ENCODE results near the gene UVSSA. TPM values are rescaled to one million over a fixed set of nuclear protein-coding genes. Genes with fewer than 3 reads are reported as not detected.
"Not testable (repeated sequence)": the region's sequence is repeated elsewhere in the genome, so short reads cannot be mapped to it uniquely, and the experiment has no call there.

The UVSSA gene
- total RNA-seq, 1 donor: 16.0 TPM

DNA sequence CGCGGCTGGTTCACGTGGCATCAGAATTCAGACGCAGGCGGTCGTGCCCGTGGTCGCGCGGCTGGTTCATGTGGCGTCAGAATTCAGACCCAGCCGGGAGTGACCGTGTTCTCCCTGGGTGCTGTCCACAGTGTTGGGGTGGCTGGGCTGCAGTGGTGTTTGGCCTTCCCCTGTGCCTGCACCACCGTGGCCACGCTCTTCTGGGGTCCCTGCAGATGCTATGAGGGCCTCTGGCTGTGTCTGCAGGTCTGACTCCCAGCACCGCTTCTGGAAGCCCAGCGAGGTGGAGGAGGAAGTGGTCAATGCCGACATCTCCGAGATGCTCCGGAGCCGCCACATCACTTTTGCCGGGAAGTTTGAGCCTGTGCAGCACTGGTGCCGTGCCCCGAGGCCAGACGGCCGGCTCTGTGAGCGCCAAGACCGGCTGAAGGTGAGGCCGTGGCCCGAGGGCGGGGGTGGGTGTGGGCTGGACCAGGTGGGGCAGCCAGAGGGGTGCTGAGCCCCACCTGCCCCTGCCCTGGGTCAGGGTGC lies 32.9 kb downstream of the UVSSA start:
- H3K27me3 ChIP-seq (ENCODE audit: insufficient read depth, low read length): no peaks in the 10 kb centered on the region
- no peaks in the 10 kb centered on the region for H3K9me3 ChIP-seq (ENCODE audit: low read depth, low read length)
- H3K4me1 ChIP-seq (ENCODE audit: insufficient read depth, low read length): no peaks in the 10 kb centered on the region

GRCh38 chr4:1380368-1381151 lies 33.6 kb downstream of the UVSSA start:
- H3K4me1 ChIP-seq (ENCODE audit: insufficient read depth, low read length): no peaks in the 10 kb centered on the region
- H3K9me3 ChIP-seq (ENCODE audit: low read depth, low read length): no peaks in the 10 kb centered on the region
- no peak overlapping the region for H3K4me3 ChIP-seq (ENCODE audit: low read length)
- no peaks in the 10 kb centered on the region for H3K27me3 ChIP-seq (ENCODE audit: insufficient read depth, low read length)

More for the DNA sequence above, 32.9 kb downstream of the UVSSA start:
- no peak overlapping the region for H3K4me3 ChIP-seq (ENCODE audit: low read length)

DNA sequence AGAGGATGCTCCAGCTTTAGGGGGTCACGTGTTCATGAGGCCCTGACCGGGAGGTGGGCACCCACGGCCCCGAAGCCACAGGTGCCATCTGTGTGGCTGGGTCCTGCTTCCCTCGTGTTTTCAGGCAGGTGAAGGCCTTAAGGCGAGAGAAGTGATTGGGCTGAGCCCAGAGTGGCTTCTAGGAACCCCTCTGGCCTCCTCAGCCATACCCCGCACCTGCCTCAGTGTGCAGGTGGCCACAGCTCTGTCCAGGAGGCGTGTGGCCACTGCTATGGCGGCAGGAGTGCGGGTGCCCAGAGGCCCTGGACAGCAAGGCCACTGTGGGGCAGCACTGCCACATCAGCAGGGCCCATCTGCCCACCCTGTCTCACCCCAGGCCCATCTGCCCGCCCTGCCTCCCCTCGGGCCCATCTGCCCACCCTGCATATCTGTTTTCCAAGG lies 34.2 kb downstream of the UVSSA start:
- H3K9me3 ChIP-seq (ENCODE audit: low read depth, low read length): no peaks in the 10 kb centered on the region

GRCh38 chr4:1381944-1382541 lies 35.0 kb downstream of the UVSSA start:
- Histone ChIP-seq H3K27me3 (ENCODE audit: insufficient read depth, low read length) (no peaks in the 10 kb centered on the region), H3K4me3 (ENCODE audit: low read length) (no peak overlapping the region), H3K9me3 (ENCODE audit: low read depth, low read length) (no peaks in the 10 kb centered on the region), H3K4me1 (ENCODE audit: insufficient read depth, low read length) (no peaks in the 10 kb centered on the region)

More for the DNA sequence above, 34.2 kb downstream of the UVSSA start:
- Histone ChIP-seq H3K4me3 (ENCODE audit: low read length) (no peak overlapping the region), H3K27me3 (ENCODE audit: insufficient read depth, low read length) (no peaks in the 10 kb centered on the region), H3K4me1 (ENCODE audit: insufficient read depth, low read length) (no peaks in the 10 kb centered on the region)

DNA sequence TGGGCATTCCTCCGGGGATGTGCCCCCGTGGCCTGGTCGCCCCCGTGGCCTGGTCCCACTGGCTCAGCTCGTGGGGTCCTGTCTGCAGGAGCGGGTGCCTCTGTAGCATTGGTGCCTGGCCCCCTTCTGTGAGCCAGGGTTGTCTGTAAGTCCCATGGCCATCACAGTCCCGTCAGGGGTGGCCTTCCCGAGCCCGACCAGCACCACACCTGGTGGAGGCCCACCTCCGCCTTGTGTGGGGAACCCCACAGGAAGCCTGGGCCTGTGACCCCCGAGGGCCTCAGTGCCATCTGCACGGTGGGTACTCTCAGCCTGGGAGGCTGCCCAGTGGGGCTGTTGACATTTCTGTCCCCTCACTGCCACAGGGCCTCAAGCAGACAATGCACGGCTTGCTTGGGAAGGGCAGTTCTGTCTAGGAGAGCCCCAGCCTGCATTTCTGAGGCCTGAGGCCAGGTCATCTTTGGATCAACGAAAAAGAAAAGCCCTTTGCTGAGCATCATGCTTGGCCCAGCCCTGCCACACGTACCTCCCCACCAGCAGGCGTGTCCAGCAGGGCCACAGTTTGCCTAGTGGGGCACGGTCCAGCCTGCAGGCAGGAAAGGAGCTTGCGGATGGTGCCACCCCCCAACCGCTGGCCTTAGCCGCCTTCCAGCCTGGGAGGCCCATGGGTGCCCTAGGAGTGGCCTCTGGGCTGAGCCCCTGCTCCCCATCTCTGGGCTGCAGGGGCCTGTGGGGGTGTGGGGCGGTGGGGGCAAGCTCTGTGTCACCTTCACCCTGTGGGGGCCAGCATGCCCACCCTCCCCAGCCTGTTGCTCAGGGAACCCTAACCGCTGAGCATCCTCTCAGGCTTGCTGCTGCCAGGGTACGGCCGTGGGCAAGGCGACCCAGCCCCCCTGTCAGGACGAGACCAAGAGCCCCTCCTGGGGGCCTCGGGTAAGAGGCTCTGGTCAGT lies 36.0 kb downstream of the UVSSA start:
- Histone ChIP-seq H3K9me3 (ENCODE audit: low read depth, low read length) (no peaks in the 10 kb centered on the region), H3K4me3 (ENCODE audit: low read length) (no peak overlapping the region), H3K4me1 (ENCODE audit: insufficient read depth, low read length) (no peaks in the 10 kb centered on the region), H3K27me3 (ENCODE audit: insufficient read depth, low read length) (no peaks in the 10 kb centered on the region)

DNA sequence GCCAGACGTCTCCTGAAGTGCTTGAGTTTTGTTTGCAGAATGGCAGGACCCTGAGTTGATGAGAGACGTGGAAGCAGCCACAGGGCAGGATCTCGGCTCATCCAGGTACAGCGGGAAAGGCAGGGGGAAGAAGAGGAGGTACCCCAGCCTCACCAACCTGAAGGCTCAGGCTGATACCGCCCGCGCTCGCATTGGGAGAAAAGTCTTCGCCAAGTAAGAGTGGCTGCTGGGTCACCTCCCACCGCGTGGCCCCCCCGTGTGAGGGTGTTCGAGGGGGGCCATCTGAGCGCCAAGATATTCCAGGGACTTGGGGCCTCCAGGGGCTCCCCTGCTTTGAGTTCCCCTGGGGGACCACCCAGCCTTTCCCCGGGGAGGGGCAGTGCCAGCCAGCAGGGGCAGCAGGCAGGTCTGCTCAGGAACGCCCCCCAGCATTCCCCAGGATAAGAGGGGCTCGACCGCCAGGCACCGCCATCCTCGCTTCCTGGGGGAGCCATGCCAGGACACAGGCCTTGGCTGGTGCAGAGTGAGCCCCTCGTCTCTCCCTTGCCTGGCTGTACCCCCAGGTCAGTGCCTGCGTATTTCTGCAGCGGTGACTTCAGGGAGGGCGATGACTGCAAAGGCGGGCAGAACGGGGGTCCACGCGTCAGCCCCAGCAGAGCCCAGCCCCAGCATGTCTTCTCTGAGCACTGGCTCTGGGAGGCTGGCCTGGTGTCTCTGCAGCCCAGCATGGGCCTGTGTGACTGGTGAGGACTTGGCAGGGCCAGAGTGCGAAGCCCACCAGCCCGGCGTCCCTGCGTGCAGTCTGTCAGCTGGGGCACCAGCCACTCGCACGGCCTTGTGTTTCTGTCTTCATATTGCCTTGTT lies 37.0 kb downstream of the UVSSA start:
- Histone ChIP-seq H3K9me3 (ENCODE audit: low read depth, low read length) (peaks cover 8% of the 10 kb centered on the region), H3K4me1 (ENCODE audit: insufficient read depth, low read length) (no peaks in the 10 kb centered on the region), H3K27me3 (ENCODE audit: insufficient read depth, low read length) (no peaks in the 10 kb centered on the region), H3K4me3 (ENCODE audit: low read length) (no peak overlapping the region)

DNA sequence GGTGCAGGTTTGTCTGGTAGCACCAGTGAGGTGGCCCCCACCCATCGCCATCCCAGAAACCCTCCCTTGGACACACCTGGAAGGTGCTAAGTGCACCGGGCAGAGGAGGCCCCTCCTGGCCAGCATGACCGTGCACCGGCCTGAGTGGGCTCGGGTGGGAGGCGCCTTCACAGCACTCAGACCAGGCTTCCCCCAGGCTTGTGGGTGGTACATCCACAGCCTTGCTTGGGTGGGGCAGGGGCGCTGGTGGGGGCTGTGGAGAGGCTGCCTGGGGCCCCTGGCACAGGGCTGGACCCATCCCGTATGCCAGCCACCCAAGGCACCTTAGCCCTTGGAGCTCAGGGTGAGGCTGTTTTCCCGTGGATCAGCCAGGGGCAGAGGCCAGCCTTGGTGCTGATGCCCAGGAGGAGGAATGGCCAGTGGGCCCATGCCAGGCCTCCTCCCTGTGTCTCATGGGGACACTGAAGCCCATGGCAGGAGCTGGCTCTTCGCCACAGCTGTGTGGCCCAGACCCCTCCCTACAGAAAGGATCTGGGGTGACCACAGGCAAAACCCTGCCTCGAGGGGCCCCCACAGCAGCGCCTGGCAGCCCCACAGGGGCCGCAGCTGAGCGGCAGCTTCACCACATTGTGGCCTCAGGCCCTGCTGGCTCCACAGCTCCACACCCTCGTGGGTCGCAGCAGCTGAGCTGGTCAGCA lies 37.8 kb downstream of the UVSSA start:
- no peaks in the 10 kb centered on the region for H3K27me3 ChIP-seq (ENCODE audit: insufficient read depth, low read length)
- H3K4me1 ChIP-seq (ENCODE audit: insufficient read depth, low read length): no peaks in the 10 kb centered on the region
- H3K9me3 ChIP-seq (ENCODE audit: low read depth, low read length): peaks cover 10% of the 10 kb centered on the region
- H3K4me3 ChIP-seq (ENCODE audit: low read length): no peak overlapping the region

DNA sequence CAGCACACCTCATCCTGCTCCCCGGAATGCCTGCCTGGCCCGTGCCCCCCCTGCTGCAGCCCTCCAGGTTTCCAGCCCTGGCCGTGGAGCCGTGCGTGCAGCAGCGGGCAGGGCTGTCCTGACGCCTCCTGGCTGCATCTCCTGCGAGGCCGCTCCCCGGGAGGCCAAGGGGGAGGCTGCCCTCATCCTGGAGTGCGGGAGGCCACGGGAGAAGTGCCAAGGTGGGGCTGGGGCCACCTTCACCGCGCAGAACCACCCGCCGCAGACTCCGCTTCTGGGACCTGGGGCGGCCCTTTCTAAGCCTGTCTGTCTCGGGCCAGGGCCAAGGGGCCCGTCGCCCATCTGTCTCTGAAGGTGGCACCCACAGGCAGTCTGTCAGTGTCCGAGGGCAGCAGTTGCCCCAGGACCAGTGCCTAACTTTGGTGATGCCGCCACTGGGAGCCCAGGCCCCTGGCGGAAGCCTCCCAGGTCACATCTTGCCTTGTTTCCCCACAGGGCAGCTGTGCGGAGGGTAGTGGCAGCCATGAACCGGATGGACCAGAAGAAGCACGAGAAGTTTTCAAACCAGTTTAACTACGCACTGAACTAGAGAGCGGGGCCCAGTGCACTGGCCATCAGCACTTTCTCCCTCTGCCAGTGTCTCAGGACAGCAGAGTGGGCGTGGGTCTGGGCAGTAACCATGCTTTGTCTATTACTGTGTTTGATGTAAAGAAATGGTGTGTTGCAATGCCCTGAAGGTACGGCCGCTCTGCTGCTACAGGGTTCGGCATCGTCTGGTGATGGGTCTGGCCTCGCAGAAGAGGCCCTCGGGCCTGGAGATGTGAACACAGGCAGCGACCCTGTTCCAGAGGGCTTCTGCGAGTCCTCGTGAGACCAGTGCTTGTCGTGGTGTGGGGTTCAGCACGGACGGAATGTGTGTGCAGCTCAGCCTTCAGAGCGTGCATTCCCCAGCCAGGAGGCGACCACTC lies 38.6 kb downstream of the UVSSA start:
- H3K4me1 ChIP-seq (ENCODE audit: insufficient read depth, low read length): no peaks in the 10 kb centered on the region
- H3K27me3 ChIP-seq (ENCODE audit: insufficient read depth, low read length): no peaks in the 10 kb centered on the region
- H3K9me3 ChIP-seq (ENCODE audit: low read depth, low read length): peaks cover 11% of the 10 kb centered on the region
- H3K4me3 ChIP-seq (ENCODE audit: low read length): no peak overlapping the region

DNA sequence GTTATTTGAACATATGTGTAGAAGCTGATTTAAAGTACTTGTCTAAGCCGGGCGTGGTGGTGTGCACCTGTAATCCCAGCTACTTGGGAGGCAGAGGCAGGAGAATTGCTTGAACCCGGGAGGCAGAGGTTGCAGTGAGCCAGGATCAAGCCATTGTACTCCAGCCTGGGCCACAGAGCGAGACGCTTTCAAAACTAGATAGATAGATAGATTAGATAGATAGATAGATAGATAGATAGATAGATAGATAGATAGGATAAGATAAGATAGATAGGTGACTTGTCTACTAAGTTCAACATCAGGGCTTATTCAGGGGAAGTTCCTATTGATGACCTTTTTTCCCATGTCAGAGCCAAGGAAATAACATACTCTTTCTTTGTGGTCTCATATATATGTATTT lies 46.4 kb downstream of the UVSSA start:
- not testable (repeated sequence) for H3K4me3 ChIP-seq (ENCODE audit: low read length); H3K27me3 ChIP-seq (ENCODE audit: insufficient read depth, low read length); H3K4me1 ChIP-seq (ENCODE audit: insufficient read depth, low read length)
- H3K9me3 ChIP-seq (ENCODE audit: low read depth, low read length): peaks cover 32% of the 10 kb centered on the region

DNA sequence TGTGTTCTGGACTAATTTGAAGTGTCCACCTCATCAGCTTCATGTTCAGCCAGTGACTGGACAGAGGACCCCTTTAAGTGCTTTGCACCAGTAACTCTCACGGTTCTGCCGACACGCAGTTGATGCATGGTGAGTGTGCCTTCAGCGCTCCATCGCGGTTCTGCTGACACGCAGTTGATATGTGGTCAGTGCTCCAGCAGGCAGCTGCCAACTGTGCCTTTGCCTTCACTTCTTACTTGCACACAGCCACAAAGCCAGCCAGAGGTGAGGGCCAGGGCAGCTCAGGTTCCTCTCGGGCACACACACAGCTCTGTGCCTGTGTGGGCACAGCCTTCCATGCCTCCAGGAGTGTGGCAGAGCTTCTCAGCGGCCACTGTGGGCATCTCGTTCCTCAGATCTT lies 46.9 kb downstream of the UVSSA start:
- Histone ChIP-seq H3K27me3 (ENCODE audit: insufficient read depth, low read length) (no peaks in the 10 kb centered on the region), H3K4me3 (ENCODE audit: low read length) (no peak overlapping the region), H3K4me1 (ENCODE audit: insufficient read depth, low read length) (no peaks in the 10 kb centered on the region), H3K9me3 (ENCODE audit: low read depth, low read length) (peaks cover 27% of the 10 kb centered on the region)

GRCh38 chr4:1394554-1395388 lies 47.8 kb downstream of the UVSSA start:
- H3K4me3 ChIP-seq (ENCODE audit: low read length); H3K4me1 ChIP-seq (ENCODE audit: insufficient read depth, low read length); H3K27me3 ChIP-seq (ENCODE audit: insufficient read depth, low read length): not testable (repeated sequence)
- peaks cover 24% of the 10 kb centered on the region for H3K9me3 ChIP-seq (ENCODE audit: low read depth, low read length)

DNA sequence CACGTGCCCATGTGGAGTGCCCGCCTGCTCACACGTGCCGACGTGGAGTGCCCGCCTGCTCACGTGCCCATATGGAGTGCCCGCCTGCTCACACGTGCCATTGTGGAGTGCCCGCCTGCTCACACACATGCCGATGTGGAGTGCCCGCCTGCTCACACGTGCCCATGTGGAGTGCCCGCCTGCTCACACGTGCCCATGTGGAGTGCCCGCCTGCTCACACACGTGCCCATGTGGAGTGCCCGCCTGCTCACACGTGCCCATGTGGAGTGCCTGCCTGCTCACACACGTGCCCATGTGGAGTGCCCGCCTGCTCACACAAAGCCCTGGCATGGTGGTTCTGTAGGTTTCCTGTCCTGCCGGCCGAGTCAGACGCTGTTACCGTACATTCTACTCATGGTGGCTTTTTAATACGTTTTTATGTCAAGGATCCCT lies 48.4 kb downstream of the UVSSA start:
- H3K4me3 ChIP-seq (ENCODE audit: low read length); H3K4me1 ChIP-seq (ENCODE audit: insufficient read depth, low read length); H3K27me3 ChIP-seq (ENCODE audit: insufficient read depth, low read length): not testable (repeated sequence)
- peaks cover 24% of the 10 kb centered on the region for H3K9me3 ChIP-seq (ENCODE audit: low read depth, low read length)
